BE2C (cell line): ENCODE data around the gene RPA1.
"Not testable (repeated sequence)": the region's sequence is repeated elsewhere in the genome, so short reads cannot be mapped to it uniquely, and the experiment has no call there.

Experiments
- DNase-seq: peaks from one replicate; pipeline ENCODE4 v3.0.0-alpha.2; 2020
- H3K27me3 ChIP-seq: fragments of 250-450 bp; sonication (Bioruptor Pico); 2 replicates; pipeline ENCODE4 v1.5.1; 2020; ENCODE audit warnings: mild to moderate bottlenecking
- H3K36me3 ChIP-seq: fragments of 250-450 bp; sonication (Bioruptor Pico); 2 replicates; pipeline ENCODE4 v1.5.1; 2020; ENCODE audit warnings: mild to moderate bottlenecking
- H3K4me1 ChIP-seq: fragments of 250-450 bp; sonication (Bioruptor Pico); 2 replicates; pipeline ENCODE4 v1.5.1; 2020
- H3K4me3 ChIP-seq: 2 replicates; pipeline ENCODE4 v1.5.1; 2011; ENCODE audit warnings: low read depth, low read length
- H3K9me3 ChIP-seq: fragments of 250-450 bp; sonication (Bioruptor Pico); 2 replicates; pipeline ENCODE4 v1.5.1; 2020
- TF ChIP-seq, protein P1 (sequence below): IDR thresholded peaks from 2 replicates; pipeline ENCODE4 v1.5.1; 2012; ENCODE audit warnings: mild to moderate bottlenecking, low read depth, low read length

The RPA1 gene

DNA sequence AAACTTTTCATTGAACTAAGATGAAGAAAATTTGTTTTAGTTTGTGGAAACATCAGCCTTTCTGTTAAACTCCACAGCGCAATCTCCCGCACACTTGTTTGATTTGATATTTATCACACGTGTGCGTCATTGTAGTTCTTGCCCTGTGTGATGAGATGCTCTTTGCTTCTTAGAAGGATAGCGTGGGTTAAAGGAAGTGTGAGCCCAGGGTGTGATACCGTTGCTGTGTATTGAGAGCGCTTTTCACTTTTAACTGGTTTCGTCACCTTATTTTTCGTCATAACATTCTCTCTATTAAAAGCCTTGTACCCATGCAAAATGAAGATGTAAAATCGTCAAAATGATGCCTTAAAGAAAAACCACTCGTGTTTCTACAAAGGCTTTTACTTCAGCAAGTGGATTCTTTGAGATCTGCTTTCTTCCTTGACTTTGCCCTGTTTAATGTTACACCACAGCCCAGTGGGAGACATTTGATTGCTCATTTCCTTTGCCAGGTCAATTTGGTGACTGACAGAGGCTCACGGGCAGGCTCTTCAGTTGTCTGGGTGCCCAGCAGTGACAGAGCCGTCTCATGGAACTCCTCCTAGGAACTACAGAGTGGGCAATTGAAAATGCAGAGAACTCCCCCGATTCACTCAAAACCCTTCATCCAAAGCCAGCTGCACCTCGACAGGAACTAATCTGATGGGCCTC, 61.1 kb downstream of the RPA1 start:
- TF ChIP-seq, protein P1, sequence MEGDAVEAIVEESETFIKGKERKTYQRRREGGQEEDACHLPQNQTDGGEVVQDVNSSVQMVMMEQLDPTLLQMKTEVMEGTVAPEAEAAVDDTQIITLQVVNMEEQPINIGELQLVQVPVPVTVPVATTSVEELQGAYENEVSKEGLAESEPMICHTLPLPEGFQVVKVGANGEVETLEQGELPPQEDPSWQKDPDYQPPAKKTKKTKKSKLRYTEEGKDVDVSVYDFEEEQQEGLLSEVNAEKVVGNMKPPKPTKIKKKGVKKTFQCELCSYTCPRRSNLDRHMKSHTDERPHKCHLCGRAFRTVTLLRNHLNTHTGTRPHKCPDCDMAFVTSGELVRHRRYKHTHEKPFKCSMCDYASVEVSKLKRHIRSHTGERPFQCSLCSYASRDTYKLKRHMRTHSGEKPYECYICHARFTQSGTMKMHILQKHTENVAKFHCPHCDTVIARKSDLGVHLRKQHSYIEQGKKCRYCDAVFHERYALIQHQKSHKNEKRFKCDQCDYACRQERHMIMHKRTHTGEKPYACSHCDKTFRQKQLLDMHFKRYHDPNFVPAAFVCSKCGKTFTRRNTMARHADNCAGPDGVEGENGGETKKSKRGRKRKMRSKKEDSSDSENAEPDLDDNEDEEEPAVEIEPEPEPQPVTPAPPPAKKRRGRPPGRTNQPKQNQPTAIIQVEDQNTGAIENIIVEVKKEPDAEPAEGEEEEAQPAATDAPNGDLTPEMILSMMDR, result no peak
- H3K36me3 ChIP-seq, result peaks cover 10% of the 10 kb centered on the region
- no peaks in the 10 kb centered on the region for H3K9me3 ChIP-seq
- no peak overlapping the region for H3K4me3 ChIP-seq
- DNase-seq, result no peak
- no peaks in the 10 kb centered on the region for H3K4me1 ChIP-seq
- H3K27me3 ChIP-seq, result no peaks in the 10 kb centered on the region

DNA sequence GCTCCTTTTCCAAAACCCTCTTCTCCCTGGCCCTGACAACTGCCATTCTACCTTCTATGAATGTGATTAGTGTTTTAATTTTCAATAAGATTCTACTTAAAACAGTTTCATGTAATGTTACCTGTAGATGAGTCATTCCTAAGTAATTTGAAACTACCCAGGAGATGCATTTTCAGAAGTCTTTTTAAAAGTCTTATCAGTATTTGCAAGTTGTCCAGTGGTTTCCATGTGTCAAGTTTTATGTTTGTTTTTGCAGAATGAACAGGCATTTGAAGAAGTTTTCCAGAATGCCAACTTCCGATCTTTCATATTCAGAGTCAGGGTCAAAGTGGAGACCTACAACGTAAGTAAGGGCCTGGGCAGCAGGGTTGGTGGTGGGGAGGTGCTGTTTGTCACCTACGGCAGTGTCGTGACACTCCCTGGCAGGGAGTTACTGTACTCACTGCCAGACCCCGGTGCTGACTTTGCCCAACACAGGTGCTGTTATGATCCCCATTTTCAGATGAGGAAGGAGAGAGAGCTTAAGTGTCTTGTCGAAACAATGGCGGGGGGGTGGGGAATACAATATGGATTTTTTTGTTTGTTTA, 65.0 kb downstream of the RPA1 start:
- H3K9me3 ChIP-seq, result no peaks in the 10 kb centered on the region
- H3K4me3 ChIP-seq, result no peak overlapping the region
- H3K36me3 ChIP-seq, result peaks cover 7% of the 10 kb centered on the region; the same call in 1 of the 2 replicates
- H3K27me3 ChIP-seq, result no peaks in the 10 kb centered on the region
- DNase-seq, result no peak
- H3K4me1 ChIP-seq, result peaks cover 14% of the 10 kb centered on the region
- TF ChIP-seq, protein P1, result no peak

DNA sequence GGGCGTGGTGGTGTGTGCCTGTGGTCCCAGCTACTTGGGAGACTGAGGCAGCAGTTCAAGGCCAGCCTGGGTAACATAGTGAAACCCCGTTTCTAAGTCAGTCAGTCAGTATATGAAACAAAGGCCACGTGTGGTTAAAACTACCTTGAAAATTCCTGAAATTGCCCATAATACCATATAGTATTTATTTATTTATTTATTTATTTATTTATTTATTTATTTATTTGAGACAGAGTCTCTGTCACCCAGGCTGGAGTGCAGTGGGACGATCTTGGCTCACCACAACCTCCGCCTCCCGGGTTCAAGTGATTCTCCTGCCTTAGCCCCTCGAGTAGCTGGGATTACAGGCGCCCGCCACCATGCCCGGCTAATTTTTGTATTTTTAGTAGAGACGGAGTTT, 65.7 kb downstream of the RPA1 start:
- not testable (repeated sequence) for H3K27me3 ChIP-seq, H3K4me3 ChIP-seq, H3K9me3 ChIP-seq, DNase-seq, H3K36me3 ChIP-seq
- H3K4me1 ChIP-seq, result peaks cover 14% of the 10 kb centered on the region

DNA sequence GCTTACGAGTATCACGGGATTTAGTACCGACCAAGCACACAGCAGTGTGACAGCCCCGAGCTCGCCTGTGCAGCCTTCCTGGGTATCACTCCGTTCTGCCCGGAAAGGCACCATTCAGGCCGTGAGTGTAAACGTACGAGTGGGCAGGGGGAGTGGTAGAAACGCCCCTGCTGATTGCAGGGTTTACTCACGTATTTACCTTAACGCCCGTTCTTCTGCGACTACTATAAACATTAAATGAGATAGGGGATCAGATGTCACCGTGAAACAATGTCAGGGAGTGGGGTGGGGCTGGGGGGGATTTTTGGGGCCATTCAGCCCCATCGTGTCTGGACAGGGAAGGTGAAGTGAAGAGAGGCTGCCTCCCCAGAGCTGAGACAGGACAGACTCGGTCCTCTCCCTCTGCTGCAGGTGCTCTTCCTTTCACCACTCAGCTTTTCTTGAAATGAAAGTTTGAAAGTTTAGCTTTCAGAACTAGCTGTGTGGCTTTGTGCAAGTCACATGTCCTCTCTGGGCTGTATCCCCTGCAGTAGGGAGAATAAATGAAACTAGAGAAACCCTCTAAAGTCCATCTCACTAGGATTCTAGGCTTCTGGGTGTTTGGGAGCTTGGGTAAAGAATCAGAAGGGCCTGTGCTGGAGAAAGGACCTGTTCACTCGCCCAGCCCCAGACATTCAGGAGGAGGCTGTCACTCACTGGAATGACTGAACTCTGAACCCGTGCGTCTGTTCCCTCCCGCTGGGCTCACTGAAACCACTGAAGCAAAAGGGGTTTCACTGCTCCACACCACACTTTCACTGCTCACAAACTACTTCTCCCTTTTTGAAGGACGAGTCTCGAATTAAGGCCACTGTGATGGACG, 66.7 kb downstream of the RPA1 start:
- no peak for DNase-seq
- Histone ChIP-seq H3K36me3 (peaks cover 7% of the 10 kb centered on the region; the same call in 1 of the 2 replicates), H3K4me1 (peaks cover 14% of the 10 kb centered on the region), H3K27me3 (no peaks in the 10 kb centered on the region), H3K9me3 (no peaks in the 10 kb centered on the region), H3K4me3 (no peak overlapping the region)
- TF ChIP-seq, protein P1, result no peak

DNA sequence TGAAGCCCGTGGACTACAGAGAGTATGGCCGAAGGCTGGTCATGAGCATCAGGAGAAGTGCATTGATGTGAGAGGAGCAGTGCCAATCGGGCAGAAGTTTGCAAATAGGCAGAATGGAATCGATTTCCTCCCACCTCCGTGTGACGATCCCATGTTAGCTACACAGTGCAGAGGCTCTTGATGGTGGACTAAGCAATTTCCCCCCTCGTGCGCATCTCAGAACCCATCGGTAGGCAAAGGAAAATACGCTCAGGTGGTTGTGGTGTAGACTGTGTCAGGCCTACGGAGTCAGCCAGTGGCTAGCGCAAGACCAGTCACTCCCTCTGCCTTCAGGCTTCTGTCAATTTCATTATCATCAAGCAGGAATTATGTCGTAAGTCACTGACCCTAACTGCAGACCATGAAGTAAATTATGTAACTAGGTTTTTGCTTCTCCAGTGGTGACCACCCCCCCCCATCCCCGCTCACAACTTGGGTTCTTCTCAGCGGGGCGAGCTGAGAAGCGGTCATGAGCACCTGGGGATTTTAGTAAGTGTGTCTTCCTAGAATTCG, 67.4 kb downstream of the RPA1 start:
- Histone ChIP-seq H3K4me1 (peaks cover 14% of the 10 kb centered on the region), H3K4me3 (no peak overlapping the region), H3K9me3 (no peaks in the 10 kb centered on the region), H3K36me3 (peaks cover 7% of the 10 kb centered on the region; the same call in 1 of the 2 replicates), H3K27me3 (no peaks in the 10 kb centered on the region)
- no peak for DNase-seq
- TF ChIP-seq, protein P1, result no peak

DNA sequence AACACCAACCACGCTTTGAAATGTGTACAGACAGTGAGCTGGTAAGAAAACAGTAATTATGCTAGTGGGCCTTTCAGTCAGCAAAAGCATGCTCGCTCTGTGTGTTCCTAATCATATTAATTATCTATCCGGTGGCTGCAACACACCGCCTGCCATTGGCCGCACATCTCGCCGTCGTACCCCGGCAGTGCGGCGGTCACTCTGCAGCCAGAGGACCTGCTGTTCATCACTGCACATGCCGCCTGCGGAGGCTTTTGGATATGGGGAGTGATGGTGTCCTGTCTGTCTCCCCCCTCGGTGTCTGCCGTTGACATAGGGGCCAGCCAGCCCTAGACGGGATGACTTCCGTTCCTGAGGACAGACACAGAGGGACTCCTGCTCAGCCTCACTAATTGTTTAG, 68.5 kb downstream of the RPA1 start:
- DNase-seq, result peak; percentile 48

More for the DNA sequence above, 68.5 kb downstream of the RPA1 start:
- TF ChIP-seq, protein P1, result no peak
- Histone ChIP-seq H3K4me3 (no peak overlapping the region), H3K27me3 (no peaks in the 10 kb centered on the region), H3K4me1 (peaks cover 14% of the 10 kb centered on the region), H3K9me3 (no peaks in the 10 kb centered on the region), H3K36me3 (peaks cover 7% of the 10 kb centered on the region; the same call in 1 of the 2 replicates)
